Glutamatergic neuron (in vitro differentiated cells): ENCODE data around the gene AHSP. TPM values are rescaled to one million over a fixed set of nuclear protein-coding genes. Genes with fewer than 3 reads are reported as not detected.
"Not testable (repeated sequence)": the region's sequence is repeated elsewhere in the genome, so short reads cannot be mapped to it uniquely, and the experiment has no call there.

Source experiments
- DNase-seq: peaks from one replicate; pipeline ENCODE4 v3.0.0; 2022
- H3K27ac Mint-ChIP-seq: one replicate; pipeline ENCODE4 v1.8.0; 2020; ENCODE audit warnings: mild to moderate bottlenecking, mixed read lengths, inconsistent platforms; ENCODE audit not compliant: unreplicated experiment
- H3K27me3 Mint-ChIP-seq: one replicate; pipeline ENCODE4 v1.8.0; 2020; ENCODE audit warnings: mild to moderate bottlenecking, moderate library complexity, mixed read lengths, inconsistent platforms; ENCODE audit not compliant: unreplicated experiment
- H3K36me3 Mint-ChIP-seq: one replicate; pipeline ENCODE4 v1.8.0; 2020; ENCODE audit warnings: mild to moderate bottlenecking, mixed read lengths, inconsistent platforms; ENCODE audit not compliant: unreplicated experiment
- H3K4me1 Mint-ChIP-seq: one replicate; pipeline ENCODE4 v1.8.0; 2020; ENCODE audit warnings: mild to moderate bottlenecking, low read depth, mixed read lengths, inconsistent platforms; ENCODE audit not compliant: unreplicated experiment
- H3K4me3 Mint-ChIP-seq: one replicate; pipeline ENCODE4 v1.8.0; 2020; ENCODE audit warnings: mild to moderate bottlenecking, mixed read lengths, inconsistent platforms; ENCODE audit not compliant: unreplicated experiment
- H3K9me3 Mint-ChIP-seq: one replicate; pipeline ENCODE4 v1.8.0; 2020; ENCODE audit warnings: mild to moderate bottlenecking, moderate library complexity, mixed read lengths, inconsistent platforms; ENCODE audit not compliant: unreplicated experiment
- CTCF ChIP-seq: fragments of 200-600 bp; sonication (generic); IDR thresholded peaks from one replicate; pipeline ENCODE4 v1.5.0; 2021; ENCODE audit not compliant: partially characterized antibody, unreplicated experiment
- long read RNA-seq: library from polyadenylated mRNA; unstranded; transcript quantifications from one replicate; pipeline ENCODE4 v2.0.0, GENCODE V29; 2020; ENCODE audit not compliant: unreplicated experiment
- total RNA-seq: library from RNA; stranded (reverse); fragmentation: NEBNext Ultra II Directional; extraction: Animal tissue kit (Norgen Biotek cat#: 25700); gene quantifications from one replicate; pipeline ENCODE4 v1.2.1, GENCODE V29; 2021; ENCODE audit not compliant: unreplicated experiment

AHSP gene, protein sequence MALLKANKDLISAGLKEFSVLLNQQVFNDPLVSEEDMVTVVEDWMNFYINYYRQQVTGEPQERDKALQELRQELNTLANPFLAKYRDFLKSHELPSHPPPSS
- not detected for total RNA-seq
- long read RNA-seq = 0 reads

DNA sequence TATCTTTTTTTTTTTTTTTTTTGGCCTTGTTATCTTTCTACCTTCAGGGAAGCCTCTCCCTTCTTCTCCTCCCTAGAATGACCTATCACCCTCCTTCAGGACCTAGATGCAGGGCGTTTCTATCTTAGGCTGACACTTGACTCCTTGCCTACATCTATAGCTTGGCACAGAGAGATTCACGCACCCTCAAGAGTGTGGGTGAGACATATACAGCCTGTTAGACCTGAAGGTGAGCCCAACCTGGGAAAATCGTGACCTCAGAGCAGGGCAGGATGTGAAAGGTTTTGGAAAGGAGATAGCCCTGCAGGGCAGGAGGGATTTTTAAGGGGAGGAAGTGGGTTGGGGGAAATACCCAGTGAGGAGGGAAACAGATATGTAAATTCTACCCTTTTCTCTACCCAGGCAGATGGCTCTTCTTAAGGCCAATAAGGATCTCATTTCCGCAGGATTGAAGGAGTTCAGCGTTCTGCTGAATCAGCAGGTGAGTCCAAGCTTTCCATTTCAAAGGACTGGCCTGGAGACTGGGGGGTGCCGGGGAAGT, at the start of gene AHSP:
TSS of gene AHSP (plus strand) at position 167 of the 541 bp plus-strand sequence. CDS start at position 407, 240 bp downstream.
- Mint-ChIP-seq H3K4me3 (no peak within 1 kb of the TSS), H3K36me3 (no peaks in the 10 kb centered on the region), H3K27ac (no peak within 1 kb of the TSS), H3K9me3 (peaks cover 2% of the 10 kb centered on the region), H3K27me3 (peaks cover 17% of the 10 kb centered on the region), H3K4me1 (no peaks in the 10 kb centered on the region)
- DNase-seq = no peak
- no peak for TF ChIP-seq CTCF

DNA sequence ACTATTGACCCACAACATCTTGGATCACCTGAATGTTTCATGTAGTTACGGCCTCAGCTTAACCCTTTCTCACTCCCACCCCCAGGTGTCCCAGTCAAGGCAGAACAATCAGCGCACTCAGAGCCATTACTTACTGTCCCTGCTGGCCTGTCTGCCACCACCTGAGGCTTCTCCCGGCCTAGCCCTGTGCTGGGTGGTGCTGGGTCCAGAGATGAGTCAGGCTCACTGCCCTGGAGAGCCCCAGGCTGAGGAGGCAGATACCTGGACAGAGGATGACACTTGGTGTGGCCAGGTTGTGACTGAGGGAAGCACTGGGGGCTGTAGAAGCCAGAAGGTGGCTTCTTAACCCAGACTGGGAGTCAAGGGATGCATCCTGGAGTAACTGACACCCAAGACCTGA, 48.7 kb upstream of the AHSP start:
- no peak overlapping the region for H3K27ac Mint-ChIP-seq
- DNase-seq = no peak
- TF ChIP-seq CTCF = no peak
- H3K9me3 Mint-ChIP-seq = peaks cover 8% of the 10 kb centered on the region
- H3K36me3 Mint-ChIP-seq = no peaks in the 10 kb centered on the region
- H3K4me1 Mint-ChIP-seq = no peaks in the 10 kb centered on the region
- peaks cover 23% of the 10 kb centered on the region for H3K27me3 Mint-ChIP-seq
- no peak overlapping the region for H3K4me3 Mint-ChIP-seq

DNA sequence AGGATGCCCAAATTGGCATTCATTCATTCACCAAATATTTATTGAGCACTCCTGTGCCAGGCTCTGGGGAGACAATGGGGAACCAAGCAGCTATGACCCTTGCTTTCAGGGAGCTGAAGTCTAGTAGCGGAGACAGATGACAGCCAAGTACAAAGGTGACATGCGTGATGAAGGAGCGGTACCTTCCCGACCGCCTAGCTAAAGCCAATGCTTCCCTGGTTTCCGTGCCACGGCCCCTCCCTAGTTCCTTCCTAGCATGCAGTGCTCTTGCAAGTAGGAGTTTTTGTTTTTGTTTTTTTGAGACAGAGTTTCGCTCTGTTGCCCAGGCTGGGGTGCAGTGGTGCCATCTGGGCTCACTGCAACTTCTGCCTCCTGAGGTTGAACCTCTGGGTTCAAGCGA, 47.9 kb upstream of the AHSP start:
- Mint-ChIP-seq H3K27me3 (peaks cover 23% of the 10 kb centered on the region), H3K36me3 (no peaks in the 10 kb centered on the region), H3K4me1 (no peaks in the 10 kb centered on the region), H3K27ac (no peak overlapping the region), H3K9me3 (peaks cover 8% of the 10 kb centered on the region), H3K4me3 (no peak overlapping the region)
- no peak for TF ChIP-seq CTCF
- DNase-seq = no peak

GRCh38 chr16:31480851-31481536, 46.7 kb upstream of the AHSP start:
- H3K27me3 Mint-ChIP-seq = peaks cover 24% of the 10 kb centered on the region
- H3K36me3 Mint-ChIP-seq = no peaks in the 10 kb centered on the region
- no peak overlapping the region for H3K4me3 Mint-ChIP-seq
- peaks cover 8% of the 10 kb centered on the region for H3K9me3 Mint-ChIP-seq
- no peak for TF ChIP-seq CTCF
- H3K4me1 Mint-ChIP-seq = no peaks in the 10 kb centered on the region
- no peak overlapping the region for H3K27ac Mint-ChIP-seq
- DNase-seq = no peak

GRCh38 chr16:31483081-31483480, 44.6 kb upstream of the AHSP start, which contains the start of gene SLC5A2:
Gene SLC5A2, plus strand, starts transcription at chr16:31483123. Its CDS starts 14 bp downstream, at chr16:31483137.
- H3K36me3 Mint-ChIP-seq = no peaks in the 10 kb centered on the region
- H3K9me3 Mint-ChIP-seq = peaks cover 8% of the 10 kb centered on the region
- DNase-seq = no peak
- no peak within 1 kb of the TSS for H3K4me3 Mint-ChIP-seq
- H3K27ac Mint-ChIP-seq = no peak within 1 kb of the TSS
- TF ChIP-seq CTCF = no peak
- peaks cover 27% of the 10 kb centered on the region for H3K27me3 Mint-ChIP-seq
- no peaks in the 10 kb centered on the region for H3K4me1 Mint-ChIP-seq

GRCh38 chr16:31484048-31484447, 43.7 kb upstream of the AHSP start:
- not testable (repeated sequence) for H3K4me1 Mint-ChIP-seq, H3K9me3 Mint-ChIP-seq, H3K36me3 Mint-ChIP-seq, H3K27ac Mint-ChIP-seq, DNase-seq, H3K4me3 Mint-ChIP-seq
- peaks cover 27% of the 10 kb centered on the region for H3K27me3 Mint-ChIP-seq
